Loucy (cell line): ENCODE results near the gene ENTPD2.

ENCODE experiments used
- EZH2phosphoT487 ChIP-seq: fragments of 200-600 bp; IDR thresholded peaks from 2 replicates; pipeline ENCODE4 v1.6.1; 2018; ENCODE audit warnings: antibody characterized with exemption, mild to moderate bottlenecking, moderate library complexity, borderline replicate concordance
- TF ChIP-seq, protein P1 (sequence below): fragments of 200-600 bp; sonication (generic); conservative IDR thresholded peaks from 2 replicates; pipeline ENCODE4 v1.5.1; 2014; ENCODE audit warnings: mild to moderate bottlenecking, antibody characterized with exemption, low read length

DNA sequence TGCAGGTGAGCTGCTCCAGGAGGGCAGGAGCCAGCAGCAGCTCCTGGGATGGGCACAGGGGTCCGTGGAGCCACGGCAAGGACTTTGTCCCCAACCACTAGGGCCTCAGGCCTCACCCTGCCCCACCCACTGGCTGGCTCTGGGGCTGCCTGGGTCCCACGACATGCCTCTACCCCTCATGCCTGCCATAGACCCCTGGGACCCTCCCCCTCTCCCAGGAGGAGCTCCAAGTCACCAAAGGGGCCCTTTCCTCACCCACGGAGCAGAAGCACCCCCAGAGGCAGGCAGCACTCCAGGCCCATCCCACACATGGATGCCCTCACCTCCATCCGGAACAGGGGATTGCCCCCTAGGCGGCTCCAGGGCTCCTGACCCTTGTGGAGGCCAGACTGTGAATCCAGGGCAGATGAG is 32.3 kb downstream of the ENTPD2 start:
- TF ChIP-seq, protein P1, sequence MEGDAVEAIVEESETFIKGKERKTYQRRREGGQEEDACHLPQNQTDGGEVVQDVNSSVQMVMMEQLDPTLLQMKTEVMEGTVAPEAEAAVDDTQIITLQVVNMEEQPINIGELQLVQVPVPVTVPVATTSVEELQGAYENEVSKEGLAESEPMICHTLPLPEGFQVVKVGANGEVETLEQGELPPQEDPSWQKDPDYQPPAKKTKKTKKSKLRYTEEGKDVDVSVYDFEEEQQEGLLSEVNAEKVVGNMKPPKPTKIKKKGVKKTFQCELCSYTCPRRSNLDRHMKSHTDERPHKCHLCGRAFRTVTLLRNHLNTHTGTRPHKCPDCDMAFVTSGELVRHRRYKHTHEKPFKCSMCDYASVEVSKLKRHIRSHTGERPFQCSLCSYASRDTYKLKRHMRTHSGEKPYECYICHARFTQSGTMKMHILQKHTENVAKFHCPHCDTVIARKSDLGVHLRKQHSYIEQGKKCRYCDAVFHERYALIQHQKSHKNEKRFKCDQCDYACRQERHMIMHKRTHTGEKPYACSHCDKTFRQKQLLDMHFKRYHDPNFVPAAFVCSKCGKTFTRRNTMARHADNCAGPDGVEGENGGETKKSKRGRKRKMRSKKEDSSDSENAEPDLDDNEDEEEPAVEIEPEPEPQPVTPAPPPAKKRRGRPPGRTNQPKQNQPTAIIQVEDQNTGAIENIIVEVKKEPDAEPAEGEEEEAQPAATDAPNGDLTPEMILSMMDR: no peak
- TF ChIP-seq EZH2phosphoT487: no peak
